HEK293 (cell line): ENCODE measurements around the gene C17orf58.
A peak's percentile ranks its signal among the peaks of the same experiment; 100 is the strongest.

ENCODE experiments used
- BCL11A ChIP-seq: fragments of 450-650 bp; formaldehyde crosslinking; IDR thresholded peaks from 2 replicates; pipeline ENCODE4 v1.5.1; 2016; ENCODE audit warnings: low read depth, missing biosample characterization, missing genetic modification characterization
- HIC1 ChIP-seq: fragments of 450-650 bp; formaldehyde crosslinking; IDR thresholded peaks from 2 replicates; pipeline ENCODE4 v1.5.1; 2016; ENCODE audit warnings: missing biosample characterization, missing genetic modification characterization
- KLF8 ChIP-seq: fragments of 450-650 bp; formaldehyde crosslinking; IDR thresholded peaks from 2 replicates; pipeline ENCODE4 v1.5.1; 2016; ENCODE audit warnings: missing biosample characterization, missing genetic modification characterization
- MEIS1 ChIP-seq: sonication (generic); formaldehyde crosslinking; IDR thresholded peaks from 2 replicates; pipeline ENCODE4 v1.8.1; 2022; ENCODE audit warnings: missing genetic modification reagents, mild to moderate bottlenecking, borderline replicate concordance
- PRDM1 ChIP-seq: fragments of 450-650 bp; formaldehyde crosslinking; IDR thresholded peaks from 2 replicates; pipeline ENCODE4; 2016; ENCODE audit warnings: missing biosample characterization, missing genetic modification characterization
- RBAK ChIP-seq: fragments of 450-650 bp; formaldehyde crosslinking; IDR thresholded peaks from 2 replicates; pipeline ENCODE4 v1.5.1; 2016; ENCODE audit warnings: missing biosample characterization, missing genetic modification characterization
- REPIN1 ChIP-seq: fragments of 450-650 bp; formaldehyde crosslinking; IDR thresholded peaks from 2 replicates; pipeline ENCODE4 v1.5.1; 2017; ENCODE audit warnings: missing biosample characterization, missing genetic modification characterization, low read depth
- WT1 ChIP-seq: fragments of 450-650 bp; formaldehyde crosslinking; IDR thresholded peaks from 2 replicates; pipeline ENCODE4 v1.5.1; 2016; ENCODE audit warnings: missing biosample characterization, missing genetic modification characterization
- ZBTB21 ChIP-seq: fragments of 450-650 bp; formaldehyde crosslinking; IDR thresholded peaks from 2 replicates; pipeline ENCODE4 v1.5.1; 2017; ENCODE audit warnings: missing biosample characterization, missing genetic modification characterization
- ZBTB26 ChIP-seq: fragments of 450-650 bp; formaldehyde crosslinking; optimal IDR thresholded peaks from 2 replicates; pipeline ENCODE3; 2016; ENCODE audit warnings: missing biosample characterization, mild to moderate bottlenecking, missing genetic modification characterization
- ZBTB7A ChIP-seq: fragments of 450-650 bp; formaldehyde crosslinking; IDR thresholded peaks from 2 replicates; pipeline ENCODE4 v1.5.1; 2016; ENCODE audit warnings: low read depth, missing biosample characterization, missing genetic modification characterization
- ZNF146 ChIP-seq: fragments of 450-650 bp; formaldehyde crosslinking; IDR thresholded peaks from 2 replicates; pipeline ENCODE4 v1.5.1; 2016; ENCODE audit warnings: missing biosample characterization, missing genetic modification characterization
- ZNF148 ChIP-seq: fragments of 450-650 bp; formaldehyde crosslinking; IDR thresholded peaks from 2 replicates; pipeline ENCODE4 v1.5.0; 2017; ENCODE audit warnings: missing biosample characterization, missing genetic modification characterization, borderline replicate concordance
- ZNF157 ChIP-seq: fragments of 450-650 bp; formaldehyde crosslinking; IDR thresholded peaks from 2 replicates; pipeline ENCODE4 v1.5.1; 2016; ENCODE audit warnings: missing biosample characterization, missing genetic modification characterization
- ZNF169 ChIP-seq: fragments of 450-650 bp; formaldehyde crosslinking; IDR thresholded peaks from 2 replicates; pipeline ENCODE4 v1.5.1; 2016; ENCODE audit warnings: missing biosample characterization, missing genetic modification characterization
- ZNF174 ChIP-seq: fragments of 450-650 bp; formaldehyde crosslinking; IDR thresholded peaks from 2 replicates; pipeline ENCODE4 v1.5.0; 2017; ENCODE audit warnings: missing biosample characterization, mild to moderate bottlenecking, missing genetic modification characterization
- ZNF2 ChIP-seq: fragments of 450-650 bp; formaldehyde crosslinking; IDR thresholded peaks from 2 replicates; pipeline ENCODE4 v1.5.1; 2016; ENCODE audit warnings: missing biosample characterization, missing genetic modification characterization
- ZNF449 ChIP-seq: fragments of 450-650 bp; formaldehyde crosslinking; IDR thresholded peaks from 2 replicates; pipeline ENCODE4 v1.5.1; 2017; ENCODE audit warnings: missing biosample characterization, mild to moderate bottlenecking, missing genetic modification characterization, moderate library complexity
- ZNF48 ChIP-seq: fragments of 450-650 bp; formaldehyde crosslinking; IDR thresholded peaks from 2 replicates; pipeline ENCODE4 v1.5.1; 2016; ENCODE audit warnings: missing biosample characterization, missing genetic modification characterization
- ZNF510 ChIP-seq: fragments of 450-650 bp; formaldehyde crosslinking; IDR thresholded peaks from 2 replicates; pipeline ENCODE4 v1.5.1; 2018; ENCODE audit warnings: mild to moderate bottlenecking, missing genetic modification characterization, missing biosample characterization; ENCODE audit not compliant: insufficient replicate concordance
- ZNF561 ChIP-seq: fragments of 450-650 bp; IDR thresholded peaks from 2 replicates; pipeline ENCODE4 v1.5.1; 2018; ENCODE audit warnings: missing biosample characterization, missing genetic modification characterization, borderline replicate concordance
- ZNF621 ChIP-seq: fragments of 450-650 bp; formaldehyde crosslinking; IDR thresholded peaks from 2 replicates; pipeline ENCODE4 v1.5.1; 2017; ENCODE audit warnings: missing biosample characterization, missing genetic modification characterization
- ZNF623 ChIP-seq: fragments of 450-650 bp; formaldehyde crosslinking; IDR thresholded peaks from 2 replicates; pipeline ENCODE4 v1.5.1; 2016; ENCODE audit warnings: missing biosample characterization, missing genetic modification characterization
- ZNF660 ChIP-seq: fragments of 450-650 bp; IDR thresholded peaks from 2 replicates; pipeline ENCODE4 v1.5.1; 2018; ENCODE audit warnings: missing biosample characterization, mild to moderate bottlenecking, missing genetic modification characterization
- ZNF670 ChIP-seq: fragments of 450-650 bp; formaldehyde crosslinking; IDR thresholded peaks from 2 replicates; pipeline ENCODE4 v1.5.1; 2016; ENCODE audit warnings: missing biosample characterization, missing genetic modification characterization, low read depth
- ZNF692 ChIP-seq: fragments of 450-650 bp; formaldehyde crosslinking; IDR thresholded peaks from 2 replicates; pipeline ENCODE4 v1.5.1; 2016; ENCODE audit warnings: missing biosample characterization, missing genetic modification characterization
- ZNF776 ChIP-seq: fragments of 450-650 bp; formaldehyde crosslinking; IDR thresholded peaks from 2 replicates; pipeline ENCODE4 v1.5.0; 2017; ENCODE audit warnings: missing biosample characterization, missing genetic modification characterization, borderline replicate concordance
- ZSCAN23 ChIP-seq: fragments of 450-650 bp; formaldehyde crosslinking; IDR thresholded peaks from 2 replicates; pipeline ENCODE4 v1.5.1; 2016; ENCODE audit warnings: missing biosample characterization, missing genetic modification characterization
- ZSCAN5A ChIP-seq: fragments of 450-650 bp; formaldehyde crosslinking; IDR thresholded peaks from 2 replicates; pipeline ENCODE4 v1.5.1; 2016; ENCODE audit warnings: missing biosample characterization, missing genetic modification characterization

Gene C17orf58

GRCh38 chr17:67994817-67995569 lies 1.3 kb downstream of the C17orf58 start (continued):
- TF ChIP-seq ZBTB26 (tag by site-specific recombination) (no peak), ZBTB21 (peak; percentile 66), ZNF174 (tag by site-specific recombination) (no peak), HIC1 (tag by site-specific recombination) (0 out of 2 replicates have a peak, but pooled peaks have one; percentile 28), ZNF623 (tag by site-specific recombination) (no peak), PRDM1 (tag by site-specific recombination) (no peak), ZNF146 (tag by site-specific recombination) (no peak), REPIN1 (tag by site-specific recombination) (no peak), ZNF561 (no peak), BCL11A (tag by site-specific recombination) (no peak), ZNF48 (no peak), ZNF449 (tag by site-specific recombination) (no peak), ZNF660 (tag by site-specific recombination) (0 out of 2 replicates have a peak, but pooled peaks have one; percentile 23), ZNF776 (tag by site-specific recombination) (no peak), MEIS1 (CRISPR knock-in tag) (no peak), WT1 (no peak), ZNF670 (tag by site-specific recombination) (no peak), RBAK (no peak), ZNF692 (tag by site-specific recombination) (no peak), ZNF510 (tag by site-specific recombination) (no peak), ZSCAN5A (tag by site-specific recombination) (no peak), ZNF621 (tag by site-specific recombination) (no peak), KLF8 (tag by site-specific recombination) (peak; percentile 61; the same call in 1 of the 2 replicates), ZNF2 (tag by site-specific recombination) (peak; percentile 17; the same call in 1 of the 2 replicates), ZBTB7A (no peak), ZNF157 (tag by site-specific recombination) (no peak), ZNF148 (tag by site-specific recombination) (no peak), ZNF169 (no peak), ZSCAN23 (tag by site-specific recombination) (no peak)
